B cell (primary cell): ENCODE measurements around the gene GPR89B. TPM values are rescaled to one million over a fixed set of nuclear protein-coding genes. Genes with fewer than 3 reads are reported as not detected.

Source experiments
- ATAC-seq: fragments of 200-7000 bp; cut with Tn5 transposase; one replicate; pipeline ENCODE4 v1.10.0; 2021; ENCODE audit warnings: low read depth, mild to moderate bottlenecking, moderate number of reproducible peaks, moderate library complexity
- CTCF ChIA-PET: fragments of 350-600 bp; sonication (Branson Sonifier 250); formaldehyde crosslinking; loops from one replicate; lab custom pipeline; 2021; ENCODE audit warnings: antibody characterized with exemption, inconsistent platforms; lab: Charles Lee
- POLR2A ChIA-PET: fragments of 350-600 bp; sonication (Branson Sonifier 250); formaldehyde crosslinking; loops from one replicate; lab custom pipeline; 2021; ENCODE audit warnings: antibody characterized with exemption; lab: Charles Lee
- DNase-seq: peaks from one replicate; pipeline ENCODE4 v3.0.0; 2013
- H2AFZ ChIP-seq: 2 replicates; pipeline ENCODE4 v1.6.1; 2012; ENCODE audit warnings: mild to moderate bottlenecking, low read depth, low read length; ENCODE audit not compliant: insufficient read depth, poor library complexity, severe bottlenecking
- H3K27ac ChIP-seq, 2 donors: 1 replicate in 1 of 2; 2 replicates in 1 of 2; pipeline ENCODE4 v1.5.1; 2012 to 2013; ENCODE audit warnings: low read length in 2 of 2, mild to moderate bottlenecking in 2 of 2, moderate library complexity in 1 of 2
- H3K27me3 ChIP-seq, 4 experiments: fragments of 200-600 bp in 1 of 4; sonication (generic) in 1 of 4; replicated peaks in 1 of 4; 1 replicate in 2 of 4; 2 replicates in 2 of 4; pipeline versions ENCODE4 v1.6.1 to v1.7.0; 2013 to 2016; ENCODE audit warnings: low read length in 3 of 4, mild to moderate bottlenecking in 2 of 4, mixed read lengths in 1 of 4, moderate library complexity in 1 of 4; ENCODE audit not compliant: insufficient read depth in 4 of 4, control insufficient read depth in 3 of 4; ENCODE audit errors: control extremely low read depth in 1 of 4
- H3K36me3 ChIP-seq, 2 experiments: replicated peaks in 1 of 2; 1 replicate in 1 of 2; 2 replicates in 1 of 2; pipeline versions ENCODE4 v1.6.1 to v1.7.1; 2013; ENCODE audit warnings: low read length in 1 of 2; ENCODE audit not compliant: insufficient read depth in 2 of 2, control insufficient read depth in 1 of 2; ENCODE audit errors: control extremely low read depth in 1 of 2, extremely low read depth in 1 of 2
- H3K4me1 ChIP-seq, 2 donors: fragments of 200-600 bp in 1 of 2; sonication (generic) in 1 of 2; 1 replicate in 1 of 2; 2 replicates in 1 of 2; pipeline versions ENCODE4 v1.5.1 to v1.6.1; 2013 to 2017; ENCODE audit warnings: low read length in 2 of 2; ENCODE audit not compliant: control insufficient read depth in 2 of 2, insufficient read depth in 2 of 2
- H3K4me2 ChIP-seq: replicated peaks from 2 replicates; pipeline ENCODE3; 2012; ENCODE audit warnings: mild to moderate bottlenecking, low read depth, low read length; ENCODE audit not compliant: poor library complexity, severe bottlenecking
- H3K4me3 ChIP-seq, 5 experiments: fragments of 200-600 bp in 1 of 5; sonication (generic) in 1 of 5; 1 replicate in 3 of 5; 2 replicates in 2 of 5; pipeline versions ENCODE4 v1.5.1 to v1.7.0; 2011 to 2016; ENCODE audit warnings: low read length in 4 of 5, mild to moderate bottlenecking in 4 of 5, low read depth in 2 of 5, control low read depth in 1 of 5, moderate library complexity in 1 of 5; ENCODE audit not compliant: insufficient read depth in 1 of 5; ENCODE audit errors: control extremely low read depth in 1 of 5, extremely low read depth in 1 of 5
- H3K79me2 ChIP-seq: fragments of 200-600 bp; sonication (generic); one replicate; pipeline ENCODE4 v1.6.0; 2016; ENCODE audit warnings: low read length; ENCODE audit not compliant: control insufficient read depth, insufficient read depth
- H3K9ac ChIP-seq: fragments of 200-600 bp; sonication (generic); 2 replicates; pipeline ENCODE4 v1.6.1; 2017; ENCODE audit warnings: mild to moderate bottlenecking, low read length, moderate library complexity
- H3K9me3 ChIP-seq, 3 donors: one replicate each; pipeline versions ENCODE4 v1.6.1 to v1.7.1; 2013; ENCODE audit warnings: low read length in 2 of 3; ENCODE audit not compliant: control insufficient read depth in 2 of 3, insufficient read depth in 1 of 3; ENCODE audit errors: control extremely low read depth in 1 of 3
- H4K20me1 ChIP-seq: 2 replicates; pipeline ENCODE4 v1.6.0; 2012; ENCODE audit warnings: mild to moderate bottlenecking, low read length; ENCODE audit not compliant: insufficient read depth, control insufficient read depth, poor library complexity, severe bottlenecking
- H3K27ac Mint-ChIP-seq: one replicate; pipeline ENCODE4 v1.8.0; 2021; ENCODE audit warnings: mixed read lengths
- H3K27me3 Mint-ChIP-seq: one replicate; pipeline ENCODE4 v1.8.0; 2021; ENCODE audit warnings: mixed read lengths
- H3K4me1 Mint-ChIP-seq: one replicate; pipeline ENCODE4 v1.8.0; 2021; ENCODE audit warnings: mixed read lengths
- H3K4me3 Mint-ChIP-seq: one replicate; pipeline ENCODE4 v1.8.0; 2021; ENCODE audit warnings: mixed read lengths
- H3K9me3 Mint-ChIP-seq: one replicate; pipeline ENCODE4 v1.8.0; 2022; ENCODE audit warnings: mixed read lengths; ENCODE audit not compliant: insufficient read depth
- EZH2 ChIP-seq: IDR thresholded peaks from 2 replicates; pipeline ENCODE4 v1.6.1; 2012; ENCODE audit warnings: borderline replicate concordance, low read depth, mild to moderate bottlenecking, moderate library complexity, low read length; ENCODE audit not compliant: insufficient read depth, poor library complexity, severe bottlenecking
- WGBS: methylation state at CpG from one replicate; pipeline ENCODE4 v1.1.5; 2013; ENCODE audit warnings: missing lambda C conversion rate; ENCODE audit not compliant: insufficient coverage; 5-methylcytosine and 5-hydroxymethylcytosine counted together
- intact Hi-C: fragments of 100-400 bp; cut with micrococcal nuclease; formaldehyde crosslinking; loops from one replicate; pipeline ENCODE4 v1.10.0; 2022
- polyA plus RNA-seq: library from polyadenylated mRNA; depleted of rRNA; stranded (reverse); fragments of >200 nt; gene quantifications from 2 replicates; pipeline ENCODE4 v1.2.3, GENCODE V29; 2012
- total RNA-seq, 2 donors: library from RNA; stranded (reverse); fragments of 120-200 nt in 1 of 2; gene quantifications; 1 replicate in 1 of 2; 2 replicates in 1 of 2; pipeline versions ENCODE4 v1.2.3 to v1.2.4, GENCODE V29; 2013 to 2022
- TF ChIP-seq, protein P1 (sequence below): fragments of 200-600 bp; IDR thresholded peaks from one replicate; pipeline ENCODE4 v1.8.0; 2022; ENCODE audit warnings: antibody characterized with exemption, mild to moderate bottlenecking

Gene GPR89B
- total and polyA plus RNA-seq, 2 donors (not counting 1 experiment from before 2014, with no cell fraction given), result 20.5 to 20.8 TPM

GRCh38 chr1:147892731-147893214 lies 35.4 kb upstream of the GPR89B start:
- Mint-ChIP-seq H3K4me3 (no peak overlapping the region), H3K27me3 (peaks cover 24% of the 10 kb centered on the region), H3K9me3 (no peaks in the 10 kb centered on the region), H3K27ac (no peak overlapping the region), H3K4me1 (peaks cover 2% of the 10 kb centered on the region)
- no peaks in the 10 kb centered on the region for H4K20me1 ChIP-seq
- no peak overlapping the region for H3K27ac ChIP-seq
- no peak overlapping the region for H3K4me3 ChIP-seq
- H2AFZ ChIP-seq, result no peak overlapping the region
- H3K9me3 ChIP-seq, result no peaks in the 10 kb centered on the region
- ATAC-seq, result no peak
- CTCF ChIA-PET, result interaction anchor here (0.6 to 3.9 kb wide), 31 partner anchors 9 to 844 kb away, joined by 3 to 37 read pairs (median 4); partner anchors contain the start of gene GJA8
- DNase-seq, result peak; percentile 60
- H3K4me2 ChIP-seq, result no peak overlapping the region
- H3K79me2 ChIP-seq, result no peaks in the 10 kb centered on the region
- TF ChIP-seq, protein P1, sequence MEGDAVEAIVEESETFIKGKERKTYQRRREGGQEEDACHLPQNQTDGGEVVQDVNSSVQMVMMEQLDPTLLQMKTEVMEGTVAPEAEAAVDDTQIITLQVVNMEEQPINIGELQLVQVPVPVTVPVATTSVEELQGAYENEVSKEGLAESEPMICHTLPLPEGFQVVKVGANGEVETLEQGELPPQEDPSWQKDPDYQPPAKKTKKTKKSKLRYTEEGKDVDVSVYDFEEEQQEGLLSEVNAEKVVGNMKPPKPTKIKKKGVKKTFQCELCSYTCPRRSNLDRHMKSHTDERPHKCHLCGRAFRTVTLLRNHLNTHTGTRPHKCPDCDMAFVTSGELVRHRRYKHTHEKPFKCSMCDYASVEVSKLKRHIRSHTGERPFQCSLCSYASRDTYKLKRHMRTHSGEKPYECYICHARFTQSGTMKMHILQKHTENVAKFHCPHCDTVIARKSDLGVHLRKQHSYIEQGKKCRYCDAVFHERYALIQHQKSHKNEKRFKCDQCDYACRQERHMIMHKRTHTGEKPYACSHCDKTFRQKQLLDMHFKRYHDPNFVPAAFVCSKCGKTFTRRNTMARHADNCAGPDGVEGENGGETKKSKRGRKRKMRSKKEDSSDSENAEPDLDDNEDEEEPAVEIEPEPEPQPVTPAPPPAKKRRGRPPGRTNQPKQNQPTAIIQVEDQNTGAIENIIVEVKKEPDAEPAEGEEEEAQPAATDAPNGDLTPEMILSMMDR, result peak; percentile 100
- no peak for TF ChIP-seq EZH2
- WGBS, result no CpG with 5 or more reads among the region's 1 CpG
- H3K9ac ChIP-seq, result no peak overlapping the region
- POLR2A ChIA-PET, result no interaction called here
- H3K4me1 ChIP-seq, result no peaks in the 10 kb centered on the region
- no peaks in the 10 kb centered on the region for H3K36me3 ChIP-seq
- intact Hi-C loops, result loop anchor here (1.0 to 2.0 kb wide), 3 partner anchors 168 to 397 kb away; no protein-coding TSS in a partner anchor
- H3K27me3 ChIP-seq, result no peaks in the 10 kb centered on the region

DNA sequence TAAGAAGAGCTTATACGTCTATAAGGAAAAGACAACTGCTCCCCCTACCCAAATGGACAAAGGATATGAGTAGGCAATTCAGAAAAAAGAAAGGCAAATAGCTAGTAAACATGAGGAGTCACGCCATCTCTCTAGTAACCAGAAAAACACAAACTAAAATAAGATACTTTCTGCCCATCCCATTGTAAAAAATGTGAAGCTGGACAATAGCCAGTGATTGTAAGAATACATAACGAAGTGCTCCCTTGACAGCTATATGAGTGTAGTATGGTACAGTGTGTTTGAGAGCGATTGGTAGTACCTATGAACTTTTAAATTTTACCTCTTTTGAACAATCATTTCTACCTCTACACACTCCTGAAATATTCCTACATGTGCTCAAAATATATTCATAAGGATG lies 33.1 kb upstream of the GPR89B start:
- ATAC-seq, result no peak

More for the DNA sequence above, 33.1 kb upstream of the GPR89B start:
- H3K4me1 Mint-ChIP-seq, result peaks cover 2% of the 10 kb centered on the region
- no peak overlapping the region for H3K27ac Mint-ChIP-seq
- H3K79me2 ChIP-seq, result no peaks in the 10 kb centered on the region
- TF ChIP-seq EZH2, result no peak
- TF ChIP-seq, protein P1, result no peak
- no CpG with 5 or more reads among the region's 4 CpGs for WGBS
- H3K4me2 ChIP-seq, result no peak overlapping the region
- peaks cover 22% of the 10 kb centered on the region for H3K27me3 Mint-ChIP-seq
- no peaks in the 10 kb centered on the region for H3K9me3 Mint-ChIP-seq
- ChIA-PET CTCF (interaction anchor here (0.6 to 3.9 kb wide), 6 partner anchors 8 to 621 kb away, joined by 3 to 31 read pairs (median 4); no protein-coding TSS in a partner anchor), POLR2A (no interaction called here)
- H3K27me3 ChIP-seq, result no peaks in the 10 kb centered on the region
- H2AFZ ChIP-seq, result no peak overlapping the region
- no peaks in the 10 kb centered on the region for H3K36me3 ChIP-seq
- H3K4me3 ChIP-seq, result no peak overlapping the region
- H3K9ac ChIP-seq, result no peak overlapping the region
- no peak overlapping the region for H3K4me3 Mint-ChIP-seq
- DNase-seq, result no peak
- intact Hi-C loops, result no loop called here
- no peaks in the 10 kb centered on the region for H3K9me3 ChIP-seq
- H4K20me1 ChIP-seq, result no peaks in the 10 kb centered on the region
- no peaks in the 10 kb centered on the region for H3K4me1 ChIP-seq
- H3K27ac ChIP-seq, result no peak overlapping the region
